Loucy (cell line): ENCODE results near the gene SYPL1.

Source experiments
- H2AFZ ChIP-seq: fragments of 200-600 bp; sonication (generic); 2 replicates; pipeline ENCODE4 v1.6.0; 2016; ENCODE audit warnings: antibody characterized with exemption, mild to moderate bottlenecking, low read length, moderate library complexity
- H3F3A ChIP-seq: fragments of 200-600 bp; 2 replicates; pipeline ENCODE4 v1.6.0; 2016; ENCODE audit warnings: antibody characterized with exemption, low read depth, mild to moderate bottlenecking
- H3K27me3 ChIP-seq: fragments of 200-600 bp; sonication (generic); 2 replicates; pipeline ENCODE4 v1.6.1; 2014; ENCODE audit warnings: low read length, mild to moderate bottlenecking; ENCODE audit not compliant: insufficient read depth, poor library complexity, severe bottlenecking
- H3K36me3 ChIP-seq: fragments of 200-600 bp; sonication (generic); 2 replicates; pipeline ENCODE4 v1.6.1; 2016; ENCODE audit warnings: low read length; ENCODE audit not compliant: insufficient read depth
- H3K4me1 ChIP-seq: fragments of 200-600 bp; sonication (generic); 2 replicates; pipeline ENCODE4 v1.5.1; 2014; ENCODE audit warnings: low read length, mild to moderate bottlenecking; ENCODE audit not compliant: insufficient read depth, poor library complexity, severe bottlenecking
- H3K4me2 ChIP-seq: fragments of 200-600 bp; sonication (generic); 2 replicates; pipeline ENCODE4 v1.6.0; 2014; ENCODE audit warnings: antibody characterized with exemption, low read length, low read depth, mild to moderate bottlenecking; ENCODE audit not compliant: poor library complexity, severe bottlenecking
- H3K4me3 ChIP-seq: fragments of 200-600 bp; sonication (generic); 2 replicates; pipeline ENCODE4 v1.5.1; 2014; ENCODE audit warnings: low read length, mild to moderate bottlenecking, mixed read lengths; ENCODE audit not compliant: poor library complexity, severe bottlenecking
- H3K79me2 ChIP-seq: fragments of 200-600 bp; sonication (generic); 2 replicates; pipeline ENCODE4 v1.6.1; 2014; ENCODE audit warnings: low read length; ENCODE audit not compliant: insufficient read depth
- H3K9ac ChIP-seq: fragments of 200-600 bp; sonication (generic); 2 replicates; pipeline ENCODE4 v1.6.0; 2014; ENCODE audit warnings: mild to moderate bottlenecking, low read depth, low read length, moderate library complexity; ENCODE audit not compliant: poor library complexity, severe bottlenecking
- H3K9me2 ChIP-seq: fragments of 200-600 bp; sonication (generic); replicated peaks from 2 replicates; pipeline ENCODE4 v1.6.1; 2016; ENCODE audit warnings: low read depth, low read length, mixed read lengths
- H3K9me3 ChIP-seq: fragments of 200-600 bp; sonication (generic); 2 replicates; pipeline ENCODE4 v1.6.1; 2014; ENCODE audit warnings: mild to moderate bottlenecking, antibody characterized with exemption, low read length, low read depth; ENCODE audit not compliant: insufficient read depth
- H4K20me1 ChIP-seq: fragments of 200-600 bp; sonication (generic); 2 replicates; pipeline ENCODE4 v1.6.0; 2014; ENCODE audit warnings: antibody characterized with exemption, low read length, mild to moderate bottlenecking; ENCODE audit not compliant: insufficient read depth, poor library complexity, severe bottlenecking
- EZH2phosphoT487 ChIP-seq: fragments of 200-600 bp; IDR thresholded peaks from 2 replicates; pipeline ENCODE4 v1.6.1; 2018; ENCODE audit warnings: antibody characterized with exemption, mild to moderate bottlenecking, moderate library complexity, borderline replicate concordance
- TF ChIP-seq, protein P1 (sequence below): fragments of 200-600 bp; sonication (generic); conservative IDR thresholded peaks from 2 replicates; pipeline ENCODE4 v1.5.1; 2014; ENCODE audit warnings: mild to moderate bottlenecking, antibody characterized with exemption, low read length

Gene SYPL1

DNA sequence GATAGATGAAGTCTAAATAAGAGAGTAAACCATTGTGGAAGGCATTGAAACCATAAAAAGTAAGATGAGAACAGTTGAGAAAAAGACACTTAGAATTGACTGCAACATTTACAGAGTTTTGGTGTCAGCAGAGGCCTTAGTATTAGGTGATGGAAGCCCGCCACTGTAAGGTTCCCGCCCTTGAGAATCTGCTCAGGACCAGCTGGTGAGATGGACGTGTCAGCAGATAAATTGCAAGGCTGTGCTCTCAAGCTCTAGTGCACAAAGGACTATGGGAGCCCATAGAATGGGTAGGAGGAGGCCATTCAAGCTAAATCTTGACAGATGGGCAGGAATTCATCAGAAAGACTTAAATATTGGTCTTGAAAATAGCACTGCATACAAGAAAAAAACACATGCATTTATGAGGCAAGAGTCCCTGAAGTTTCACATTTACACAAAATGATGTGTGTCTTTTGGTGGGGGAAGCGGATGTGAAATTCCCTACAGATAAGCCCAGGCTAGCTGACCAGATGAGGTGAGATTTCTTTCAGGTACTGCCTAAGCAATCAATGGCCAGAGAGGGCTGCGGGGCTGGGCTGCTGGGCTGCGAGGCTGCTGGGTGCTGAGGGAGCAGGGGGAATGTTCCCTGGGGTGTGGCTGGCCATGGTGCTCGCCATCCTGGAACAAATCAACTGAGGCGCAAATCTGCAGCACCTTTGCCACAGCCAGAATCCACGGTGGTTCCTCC is 42.5 kb downstream of the SYPL1 start:
- H3K9ac ChIP-seq, result peak overlapping the region; percentile 91
- H3K4me1 ChIP-seq, result peaks cover 71% of the 10 kb centered on the region
- H3K36me3 ChIP-seq, result no peaks in the 10 kb centered on the region
- TF ChIP-seq, protein P1, sequence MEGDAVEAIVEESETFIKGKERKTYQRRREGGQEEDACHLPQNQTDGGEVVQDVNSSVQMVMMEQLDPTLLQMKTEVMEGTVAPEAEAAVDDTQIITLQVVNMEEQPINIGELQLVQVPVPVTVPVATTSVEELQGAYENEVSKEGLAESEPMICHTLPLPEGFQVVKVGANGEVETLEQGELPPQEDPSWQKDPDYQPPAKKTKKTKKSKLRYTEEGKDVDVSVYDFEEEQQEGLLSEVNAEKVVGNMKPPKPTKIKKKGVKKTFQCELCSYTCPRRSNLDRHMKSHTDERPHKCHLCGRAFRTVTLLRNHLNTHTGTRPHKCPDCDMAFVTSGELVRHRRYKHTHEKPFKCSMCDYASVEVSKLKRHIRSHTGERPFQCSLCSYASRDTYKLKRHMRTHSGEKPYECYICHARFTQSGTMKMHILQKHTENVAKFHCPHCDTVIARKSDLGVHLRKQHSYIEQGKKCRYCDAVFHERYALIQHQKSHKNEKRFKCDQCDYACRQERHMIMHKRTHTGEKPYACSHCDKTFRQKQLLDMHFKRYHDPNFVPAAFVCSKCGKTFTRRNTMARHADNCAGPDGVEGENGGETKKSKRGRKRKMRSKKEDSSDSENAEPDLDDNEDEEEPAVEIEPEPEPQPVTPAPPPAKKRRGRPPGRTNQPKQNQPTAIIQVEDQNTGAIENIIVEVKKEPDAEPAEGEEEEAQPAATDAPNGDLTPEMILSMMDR, result no peak
- no peak for TF ChIP-seq EZH2phosphoT487
- H3K27me3 ChIP-seq, result no peaks in the 10 kb centered on the region
- peak overlapping the region; percentile 82 for H3K4me2 ChIP-seq
- H4K20me1 ChIP-seq, result no peaks in the 10 kb centered on the region
- peak overlapping the region; percentile 77 for H3K4me3 ChIP-seq
- H3F3A ChIP-seq, result peaks cover 11% of the 10 kb centered on the region
- H3K9me3 ChIP-seq, result no peaks in the 10 kb centered on the region
- no peaks in the 10 kb centered on the region for H3K9me2 ChIP-seq
- no peak overlapping the region for H2AFZ ChIP-seq
- H3K79me2 ChIP-seq, result peaks cover 22% of the 10 kb centered on the region

DNA sequence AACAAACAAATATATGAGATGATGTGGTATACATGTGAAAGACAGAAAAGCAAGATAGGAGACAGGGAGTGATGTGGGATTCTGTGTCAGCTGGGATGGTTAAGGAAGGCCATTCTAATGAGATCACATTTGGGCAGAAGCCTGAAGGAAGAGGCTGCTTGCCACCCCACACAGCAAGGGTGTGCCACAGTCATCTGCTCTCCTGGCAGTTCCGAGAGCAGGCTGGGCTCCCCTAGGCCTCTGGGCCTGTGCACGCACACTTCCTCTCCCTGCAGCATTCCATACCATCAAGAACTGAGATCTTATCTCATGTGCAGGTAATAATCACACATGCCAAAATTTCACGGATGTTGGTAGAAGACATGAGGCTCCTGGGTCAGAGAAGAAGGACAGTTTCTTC is 43.1 kb downstream of the SYPL1 start:
- Histone ChIP-seq H3K36me3 (no peaks in the 10 kb centered on the region), H2AFZ (no peak overlapping the region), H3K9me3 (no peaks in the 10 kb centered on the region), H3K4me2 (peak overlapping the region; percentile 82), H3F3A (peaks cover 11% of the 10 kb centered on the region), H3K4me1 (peaks cover 71% of the 10 kb centered on the region), H3K9me2 (no peaks in the 10 kb centered on the region), H4K20me1 (no peaks in the 10 kb centered on the region), H3K79me2 (peaks cover 22% of the 10 kb centered on the region), H3K27me3 (no peaks in the 10 kb centered on the region), H3K9ac (peak overlapping the region; percentile 91), H3K4me3 (peak overlapping the region; percentile 77)
- no peak for TF ChIP-seq EZH2phosphoT487
- TF ChIP-seq, protein P1, result no peak

DNA sequence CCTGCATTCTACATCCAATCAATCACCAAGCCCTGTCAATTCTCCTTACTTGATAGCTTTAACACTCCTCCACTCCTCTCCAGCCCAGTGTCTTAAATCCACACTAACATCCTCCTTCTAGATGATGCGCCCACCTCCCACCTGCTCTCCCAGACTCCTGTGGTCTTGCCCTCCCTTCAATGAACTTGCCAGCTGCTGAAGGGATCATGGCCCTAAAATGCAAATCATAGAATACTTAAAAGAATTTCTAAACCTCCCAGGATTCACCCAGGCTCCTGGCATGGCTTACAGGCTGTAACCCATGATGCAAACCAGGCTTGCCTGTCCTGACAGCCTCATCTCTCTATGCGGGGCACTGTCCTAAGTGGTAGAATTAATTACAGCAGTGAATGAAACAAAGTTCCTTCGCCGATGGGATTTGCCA is 43.6 kb downstream of the SYPL1 start:
- no peak for TF ChIP-seq EZH2phosphoT487
- TF ChIP-seq, protein P1, result no peak
- Histone ChIP-seq H3K9ac (peak overlapping the region; percentile 91), H3K4me1 (peaks cover 71% of the 10 kb centered on the region)

More for the DNA sequence above, 43.6 kb downstream of the SYPL1 start:
- Histone ChIP-seq H3K9me2 (no peaks in the 10 kb centered on the region), H3K4me3 (no peak overlapping the region), H3K27me3 (no peaks in the 10 kb centered on the region), H3K79me2 (peaks cover 22% of the 10 kb centered on the region), H3K9me3 (no peaks in the 10 kb centered on the region), H3K36me3 (no peaks in the 10 kb centered on the region), H2AFZ (no peak overlapping the region), H3F3A (peaks cover 11% of the 10 kb centered on the region), H4K20me1 (no peaks in the 10 kb centered on the region), H3K4me2 (peak overlapping the region; percentile 82)
